ENCODE results near the gene HOXA9. TPM values are rescaled to one million over a fixed set of nuclear protein-coding genes. Genes with fewer than 3 reads are reported as not detected.
A peak's percentile ranks its signal among the peaks of the same experiment; 100 is the strongest.

HOXA9 gene
- total and polyA plus RNA-seq, 2 of the 4 experiments (the other 2 are of a cell fraction) = 0.18 to 0.32 TPM

DNA sequence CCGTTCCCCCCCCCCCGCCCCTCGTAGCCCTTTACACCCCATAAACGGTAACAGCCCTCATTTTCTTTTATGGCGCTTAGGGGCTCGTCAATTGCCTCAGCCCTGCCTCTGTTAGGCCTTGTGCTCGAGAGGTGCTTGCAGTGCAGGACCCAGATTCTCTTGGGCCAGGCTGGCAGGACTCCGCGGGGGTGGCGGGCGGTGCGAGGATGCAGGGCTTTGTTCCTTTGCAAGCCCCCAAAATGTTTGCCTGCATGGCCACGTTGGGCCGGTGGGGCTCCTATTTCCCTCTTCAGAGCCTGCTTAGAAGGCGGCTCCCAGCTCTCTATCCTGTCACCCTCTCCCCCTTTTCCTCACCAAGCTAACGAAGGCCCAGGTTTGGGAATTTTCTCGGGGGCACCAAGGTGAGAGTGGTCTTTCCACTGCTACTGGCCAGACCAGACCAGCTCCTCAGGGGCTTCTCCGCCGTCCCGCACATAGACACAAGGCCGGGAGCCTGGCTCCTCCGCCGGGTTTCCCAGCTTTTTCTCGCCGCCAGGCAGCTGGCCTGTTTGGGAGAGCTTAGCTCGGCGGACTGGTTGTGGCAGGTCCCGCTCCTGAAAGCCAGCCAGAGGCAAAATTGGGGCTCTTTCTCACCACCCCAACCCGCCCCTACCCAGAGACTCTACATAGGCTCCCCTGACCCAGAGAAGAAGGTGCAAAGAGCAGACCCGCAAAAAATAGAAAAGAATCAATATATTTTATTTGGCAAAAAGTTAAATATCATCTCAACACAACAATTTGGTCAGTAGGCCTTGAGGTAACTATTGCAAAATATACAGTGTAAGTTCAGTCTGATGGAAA lies 3.4 kb downstream of the HOXA9 start:
- in situ Hi-C loops (cut with MboI; ENCODE audit: low sequenced_read_pairs) (no loop called here), dilution Hi-C loops (cut with HindIII; ENCODE audit: low sequenced_read_pairs, unreplicated experiment) (no loop called here), intact Hi-C loops (cut with micrococcal nuclease) (loop anchor here (1.0 to 10.0 kb wide), 4 partner anchors 793 to 1907 kb away; partner anchors contain the start of genes CBX3 and HNRNPA2B1)
- BruUV-seq (replicated peaks) = no TSS peak
- Histone ChIP-seq H3K9me1 (ENCODE audit: insufficient read depth, low read length) (no peaks in the 10 kb centered on the region), H4K20me1 (ENCODE audit: insufficient read depth, low read length) (no peaks in the 10 kb centered on the region), H2BK20ac (ENCODE audit: low read depth, low read length) (no peak overlapping the region), H3K56ac (ENCODE audit: extremely low read depth, insufficient read depth, low read length) (no peak overlapping the region), H3K4ac (ENCODE audit: low read depth, low read length) (no peak overlapping the region), H3K4me3 (ENCODE audit: insufficient read depth, low read depth, low read length) (no peak overlapping the region), H3K4me2 (ENCODE audit: low read depth, low read length) (no peak overlapping the region), H2BK120ac (ENCODE audit: low read depth, low read length) (no peak overlapping the region), H3K4me1 (ENCODE audit: control insufficient read depth, insufficient read depth, low read length) (peaks cover under 1% of the 10 kb centered on the region; the same call in 1 of the 2 replicates), H4K5ac (ENCODE audit: low read depth, low read length) (no peak overlapping the region), H3K9ac (ENCODE audit: low read depth, low read length) (no peak overlapping the region), H4K8ac (ENCODE audit: low read depth in 2 of 2, low read length in 2 of 2) (no peak overlapping the region), H2AFZ (replicated peaks; ENCODE audit: low read length, poor library complexity) (peak overlapping the region; percentile 45), H2BK15ac (ENCODE audit: low read depth, low read length) (no peak overlapping the region), H2AK5ac (ENCODE audit: low read depth, low read length) (no peak overlapping the region), H3K27ac (ENCODE audit: insufficient read depth, low read length) (no peak overlapping the region), H3K27me3 (ENCODE audit: control insufficient read depth, insufficient read depth, low read length) (peaks cover 40% of the 10 kb centered on the region), H3K36me3 (ENCODE audit: control insufficient read depth, insufficient read depth, low read length) (no peaks in the 10 kb centered on the region), H2BK5ac (ENCODE audit: low read depth, low read length, poor library complexity, severe bottlenecking) (no peak overlapping the region), H3K14ac (replicated peaks; ENCODE audit: low read depth, low read length) (no peak overlapping the region), H3K18ac (ENCODE audit: low read depth, low read length) (no peak overlapping the region), H2AK9ac (replicated peaks; ENCODE audit: low read depth, low read length, poor library complexity) (no peak overlapping the region), H3K9me3 (ENCODE audit: control insufficient read depth, insufficient read depth, low read length) (peaks cover 11% of the 10 kb centered on the region; the same call in 1 of the 2 replicates), H3K79me1 (ENCODE audit: low read depth in 1 of 2, low read length in 2 of 2) (no peaks in the 10 kb centered on the region), H3K23ac (ENCODE audit: low read depth, low read length) (no peak overlapping the region), H4K91ac (ENCODE audit: insufficient read depth, low read depth, low read length) (no peak overlapping the region)
- DNase-seq (no peak), ATAC-seq (ENCODE audit: low read depth) (no peak)
- ChIA-PET POLR2A (ENCODE audit: unreplicated experiment) (no interaction called here), CTCF (interaction anchor here (1.4 to 1.8 kb wide), 3 partner anchors 20 to 793 kb away, joined by 6 to 29 read pairs (median 6); no protein-coding TSS in a partner anchor)
- no peak for TF ChIP-seq NFE2L2 (IDR thresholded peaks at IDR 0.05; ENCODE audit: low read depth, low read length)
- TF ChIP-seq, protein P1, sequence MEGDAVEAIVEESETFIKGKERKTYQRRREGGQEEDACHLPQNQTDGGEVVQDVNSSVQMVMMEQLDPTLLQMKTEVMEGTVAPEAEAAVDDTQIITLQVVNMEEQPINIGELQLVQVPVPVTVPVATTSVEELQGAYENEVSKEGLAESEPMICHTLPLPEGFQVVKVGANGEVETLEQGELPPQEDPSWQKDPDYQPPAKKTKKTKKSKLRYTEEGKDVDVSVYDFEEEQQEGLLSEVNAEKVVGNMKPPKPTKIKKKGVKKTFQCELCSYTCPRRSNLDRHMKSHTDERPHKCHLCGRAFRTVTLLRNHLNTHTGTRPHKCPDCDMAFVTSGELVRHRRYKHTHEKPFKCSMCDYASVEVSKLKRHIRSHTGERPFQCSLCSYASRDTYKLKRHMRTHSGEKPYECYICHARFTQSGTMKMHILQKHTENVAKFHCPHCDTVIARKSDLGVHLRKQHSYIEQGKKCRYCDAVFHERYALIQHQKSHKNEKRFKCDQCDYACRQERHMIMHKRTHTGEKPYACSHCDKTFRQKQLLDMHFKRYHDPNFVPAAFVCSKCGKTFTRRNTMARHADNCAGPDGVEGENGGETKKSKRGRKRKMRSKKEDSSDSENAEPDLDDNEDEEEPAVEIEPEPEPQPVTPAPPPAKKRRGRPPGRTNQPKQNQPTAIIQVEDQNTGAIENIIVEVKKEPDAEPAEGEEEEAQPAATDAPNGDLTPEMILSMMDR (conservative IDR thresholded peaks at IDR 0.05; ENCODE audit: low read depth, low read length) = no peak
- TF ChIP-seq RFX5 (IDR thresholded peaks at IDR 0.05; ENCODE audit: low read depth, low read length) = no peak
- TF ChIP-seq FOS (IDR thresholded peaks at IDR 0.05; ENCODE audit: low read depth, low read length) = no peak
- TF ChIP-seq CHD1 (IDR thresholded peaks at IDR 0.05; ENCODE audit: low read depth, low read length) = no peak
- no peak for TF ChIP-seq RCOR1 (IDR thresholded peaks at IDR 0.05; ENCODE audit: insufficient replicate concordance, low read length)
- TF ChIP-seq MXI1 (IDR thresholded peaks at IDR 0.05; ENCODE audit: borderline replicate concordance, low read depth, low read length) = no peak
- no peak for TF ChIP-seq CEBPB (IDR thresholded peaks at IDR 0.05; ENCODE audit: low read depth, low read length)
- TF ChIP-seq RAD21 (IDR thresholded peaks at IDR 0.05; ENCODE audit: low read length) = no peak
- TF ChIP-seq, protein P2, sequence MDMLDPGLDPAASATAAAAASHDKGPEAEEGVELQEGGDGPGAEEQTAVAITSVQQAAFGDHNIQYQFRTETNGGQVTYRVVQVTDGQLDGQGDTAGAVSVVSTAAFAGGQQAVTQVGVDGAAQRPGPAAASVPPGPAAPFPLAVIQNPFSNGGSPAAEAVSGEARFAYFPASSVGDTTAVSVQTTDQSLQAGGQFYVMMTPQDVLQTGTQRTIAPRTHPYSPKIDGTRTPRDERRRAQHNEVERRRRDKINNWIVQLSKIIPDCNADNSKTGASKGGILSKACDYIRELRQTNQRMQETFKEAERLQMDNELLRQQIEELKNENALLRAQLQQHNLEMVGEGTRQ (IDR thresholded peaks at IDR 0.05; ENCODE audit: low read depth, low read length) = no peak
- TF ChIP-seq MAFK (IDR thresholded peaks at IDR 0.05; ENCODE audit: low read depth, low read length) = no peak
- TF ChIP-seq MAZ (IDR thresholded peaks at IDR 0.05; ENCODE audit: borderline replicate concordance, low read depth, low read length) = no peak
- TF ChIP-seq, protein P3, sequence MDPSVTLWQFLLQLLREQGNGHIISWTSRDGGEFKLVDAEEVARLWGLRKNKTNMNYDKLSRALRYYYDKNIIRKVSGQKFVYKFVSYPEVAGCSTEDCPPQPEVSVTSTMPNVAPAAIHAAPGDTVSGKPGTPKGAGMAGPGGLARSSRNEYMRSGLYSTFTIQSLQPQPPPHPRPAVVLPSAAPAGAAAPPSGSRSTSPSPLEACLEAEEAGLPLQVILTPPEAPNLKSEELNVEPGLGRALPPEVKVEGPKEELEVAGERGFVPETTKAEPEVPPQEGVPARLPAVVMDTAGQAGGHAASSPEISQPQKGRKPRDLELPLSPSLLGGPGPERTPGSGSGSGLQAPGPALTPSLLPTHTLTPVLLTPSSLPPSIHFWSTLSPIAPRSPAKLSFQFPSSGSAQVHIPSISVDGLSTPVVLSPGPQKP (IDR thresholded peaks at IDR 0.05; ENCODE audit: borderline replicate concordance, low read depth, low read length) = no peak
- no peak for TF ChIP-seq POLR2A (IDR thresholded peaks at IDR 0.05; ENCODE audit: low read depth, low read length)
- no peak for TF ChIP-seq BHLHE40 (IDR thresholded peaks at IDR 0.05; ENCODE audit: low read depth, low read length)
- 100% methylated on average over 1 of the region's 30 CpGs; no CpG with 5 or more reads in 1 of the 2 experiments for WGBS, 2 experiments (ENCODE audit: extremely low coverage in 2 of 2, insufficient read length in 1 of 2)

Measured in IMR-90 (cell line).